PC-3 (cell line): Measurements from ENCODE around the gene BLOC1S2. TPM values are rescaled to one million over a fixed set of nuclear protein-coding genes. Genes with fewer than 3 reads are reported as not detected.
A peak's percentile ranks its signal among the peaks of the same experiment; 100 is the strongest.

Experiments used
- ATAC-seq: fragments of 200-7000 bp; cut with Tn5 transposase; 2 replicates; pipeline ENCODE4 v1.9.1; 2020; ENCODE audit warnings: mild to moderate bottlenecking, moderate library complexity
- BruUV-seq: library from RNA; stranded (reverse); fragments of 400-500 nt; replicated peaks from 2 replicates; lab custom pipeline; 2021; lab: Mats Ljungman, UMichigan
- CTCF ChIA-PET: fragments of 300-600 bp; sonication (Branson Sonifier 250); formaldehyde crosslinking; loops from one replicate; lab custom pipeline; 2022; ENCODE audit warnings: antibody characterized with exemption; lab: Charles Lee
- POLR2A ChIA-PET: fragments of 300-600 bp; sonication (Branson Sonifier 250); formaldehyde crosslinking; loops from one replicate; lab custom pipeline; 2022; ENCODE audit warnings: antibody characterized with exemption; ENCODE audit not compliant: unreplicated experiment; lab: Charles Lee
- DNase-seq: peaks from one replicate; pipeline ENCODE4 v3.0.0-alpha.2; 2015
- H2AFZ ChIP-seq: fragments of 300-600 bp; sonication (generic); 2 replicates; pipeline ENCODE4 v1.6.0; 2016; ENCODE audit warnings: antibody characterized with exemption, low read length
- H3F3A ChIP-seq: fragments of 300-600 bp; sonication (generic); one replicate; pipeline ENCODE4 v1.6.0; 2017; ENCODE audit warnings: antibody characterized with exemption, low read length, control low read depth, mild to moderate bottlenecking; ENCODE audit not compliant: unreplicated experiment
- H3K27ac ChIP-seq: fragments of 300-600 bp; sonication (generic); 2 replicates; pipeline ENCODE4 v1.5.1; 2016; ENCODE audit warnings: mild to moderate bottlenecking, low read length
- H3K27me3 ChIP-seq: fragments of 300-600 bp; sonication (generic); 2 replicates; pipeline ENCODE4 v1.6.1; 2016; ENCODE audit warnings: low read length, mixed read lengths
- H3K36me3 ChIP-seq: fragments of 300-600 bp; sonication (generic); 2 replicates; pipeline ENCODE4 v1.6.1; 2016; ENCODE audit warnings: low read depth, mixed run types, low read length, mixed read lengths
- H3K4me1 ChIP-seq: fragments of 300-600 bp; sonication (generic); 2 replicates; pipeline ENCODE4 v1.5.1; 2016; ENCODE audit warnings: low read length; ENCODE audit not compliant: insufficient read depth
- H3K4me2 ChIP-seq: fragments of 300-600 bp; sonication (generic); 2 replicates; pipeline ENCODE4 v1.6.0; 2016; ENCODE audit warnings: low read length
- H3K4me3 ChIP-seq: fragments of 300-600 bp; sonication (generic); 2 replicates; pipeline ENCODE4 v1.5.1; 2016; ENCODE audit warnings: mild to moderate bottlenecking, low read length, mixed read lengths
- H3K79me2 ChIP-seq: fragments of 300-600 bp; sonication (generic); 2 replicates; pipeline ENCODE4 v1.6.1; 2017; ENCODE audit warnings: low read length, mixed read lengths
- H3K9ac ChIP-seq: fragments of 300-600 bp; sonication (generic); 2 replicates; pipeline ENCODE4 v1.6.0; 2016; ENCODE audit warnings: mild to moderate bottlenecking, low read length
- H3K9me2 ChIP-seq: fragments of 300-600 bp; sonication (generic); replicated peaks from 2 replicates; pipeline ENCODE4 v1.6.1; 2016; ENCODE audit warnings: mixed run types, low read length, mixed read lengths
- H3K9me3 ChIP-seq: fragments of 300-600 bp; sonication (generic); 2 replicates; pipeline ENCODE4 v1.6.1; 2016; ENCODE audit warnings: low read length, mixed read lengths
- H4K20me1 ChIP-seq: fragments of 300-600 bp; sonication (generic); 2 replicates; pipeline ENCODE4 v1.6.1; 2016; ENCODE audit warnings: low read length, mixed read lengths
- CTCF ChIP-seq: fragments of 300-600 bp; sonication (generic); conservative IDR thresholded peaks from 2 replicates; pipeline ENCODE4 v1.5.1; 2017; ENCODE audit warnings: antibody characterized with exemption, low read depth, mild to moderate bottlenecking, low read length
- EZH2 ChIP-seq: fragments of 300-600 bp; sonication (generic); IDR thresholded peaks from one replicate; pipeline ENCODE4 v1.6.1; 2017; ENCODE audit warnings: antibody characterized with exemption, mild to moderate bottlenecking, low read length; ENCODE audit not compliant: unreplicated experiment
- EZH2phosphoT487 ChIP-seq: fragments of 300-600 bp; sonication (generic); IDR thresholded peaks from 2 replicates; pipeline ENCODE4 v1.6.1; 2018; ENCODE audit warnings: mild to moderate bottlenecking, antibody characterized with exemption, low read length, borderline replicate concordance
- intact Hi-C: fragments of 100-400 bp; cut with micrococcal nuclease; formaldehyde crosslinking; loops from 2 replicates; pipeline ENCODE4 v1.9.0; 2023
- total RNA-seq: library from RNA; depleted of rRNA; stranded (reverse); fragments of >200 nt; gene quantifications from 2 replicates; pipeline ENCODE4 v1.2.3, GENCODE V29; 2014

The BLOC1S2 gene
- total RNA-seq, 1 experiment from 2014 or later, result 46.4 TPM

GRCh38 chr10:100267239-100268104 lies 19.0 kb downstream of the BLOC1S2 start, which contains the start of gene CWF19L1:
Gene CWF19L1, minus strand, starts transcription at chr10:100267638. Its CDS starts 45 bp downstream, at chr10:100267593.
- peak within 1 kb of the TSS; percentile 86 for H3K9ac ChIP-seq
- H3K4me2 ChIP-seq, result peak within 1 kb of the TSS; percentile 91
- H3K27me3 ChIP-seq, result no peaks in the 10 kb centered on the region
- ChIA-PET CTCF (no interaction called here), POLR2A (no interaction called here)
- H3K36me3 ChIP-seq, result no peaks in the 10 kb centered on the region
- H3K9me2 ChIP-seq, result no peaks in the 10 kb centered on the region
- peak; percentile 77 for DNase-seq
- H3K9me3 ChIP-seq, result no peaks in the 10 kb centered on the region
- no peaks in the 10 kb centered on the region for H3F3A ChIP-seq
- intact Hi-C loops, result no loop called here
- H3K4me1 ChIP-seq, result no peaks in the 10 kb centered on the region
- TF ChIP-seq CTCF (no peak), EZH2phosphoT487 (no peak), EZH2 (no peak)
- H4K20me1 ChIP-seq, result no peaks in the 10 kb centered on the region
- peak within 1 kb of the TSS; percentile 87 for H3K4me3 ChIP-seq
- H3K27ac ChIP-seq, result peak within 1 kb of the TSS; percentile 47
- peaks cover 28% of the 10 kb centered on the region for H3K79me2 ChIP-seq
- peak within 1 kb of the TSS; percentile 93 for H2AFZ ChIP-seq
- BruUV-seq, result TSS peak; percentile 99
- ATAC-seq, result peak; percentile 92

- no peak for ATAC-seq
- no peak for DNase-seq
- intact Hi-C loops, result no loop called here
- Histone ChIP-seq H3F3A (no peaks in the 10 kb centered on the region), H3K27ac (no peak overlapping the region), H3K4me1 (no peaks in the 10 kb centered on the region), H3K27me3 (no peaks in the 10 kb centered on the region), H2AFZ (no peak overlapping the region), H3K4me3 (peak overlapping the region; percentile 87), H3K9me2 (no peaks in the 10 kb centered on the region), H3K36me3 (no peaks in the 10 kb centered on the region), H3K9me3 (no peaks in the 10 kb centered on the region), H3K79me2 (peaks cover 28% of the 10 kb centered on the region), H4K20me1 (no peaks in the 10 kb centered on the region), H3K9ac (no peak overlapping the region), H3K4me2 (peak overlapping the region; percentile 91)
- POLR2A ChIA-PET, result no interaction called here
- no peak for TF ChIP-seq EZH2phosphoT487
- no peak for TF ChIP-seq EZH2
- TF ChIP-seq CTCF, result no peak
- no TSS peak for BruUV-seq
- CTCF ChIA-PET, result no interaction called here
Observed at GRCh38 chr10:100265821-100266485, 20.5 kb downstream of the BLOC1S2 start.
